ENCODE measurements around the gene ZNHIT3. TPM values are rescaled to one million over a fixed set of nuclear protein-coding genes. Genes with fewer than 3 reads are reported as not detected.
"Not testable (repeated sequence)": the region's sequence is repeated elsewhere in the genome, so short reads cannot be mapped to it uniquely, and the experiment has no call there.

The ZNHIT3 gene
- 53.7 and 57.0 TPM in 2 replicates for total RNA-seq
- long read RNA-seq, transcript ZNHIT3-204 (5 exons, 951 nt) = major isoform, 29 of 44 reads
- long read RNA-seq, transcript ZNHIT3-208 (4 exons, 926 nt) = minor isoform, 9 of 44 reads
- long read RNA-seq, partial matches to known transcripts = 0 of 44 reads
- long read RNA-seq, other reads (novel, unspliced or antisense) = 4 of 44 reads

- no peak for TF ChIP-seq CTCF (conservative IDR thresholded peaks at IDR 0.05)
- Mint-ChIP-seq H3K9me3 (peaks cover 4% of the 10 kb centered on the region), H3K4me3 (peak within 1 kb of the TSS; percentile 100)
These were observed at the start of gene ZNHIT3 for GRCh38 chr17:36486204-36487194. ZNHIT3 (plus strand) TSS chr17:36486681; CDS start chr17:36486700, 19 bp downstream.

GRCh38 chr17:36441792-36442191, 44.7 kb upstream of the ZNHIT3 start:
- not testable (repeated sequence) for H3K4me1 Mint-ChIP-seq; H3K4me3 Mint-ChIP-seq; DNase-seq (ENCODE audit: low read depth, low spot score); H3K27ac Mint-ChIP-seq (ENCODE audit: unreplicated experiment); H3K27me3 Mint-ChIP-seq (ENCODE audit: low read depth); H3K9me3 Mint-ChIP-seq; H3K36me3 Mint-ChIP-seq (ENCODE audit: low read depth)

More at GRCh38 chr17:36486204-36487194, at the start of gene ZNHIT3:
- H3K4me1 Mint-ChIP-seq = peaks cover 35% of the 10 kb centered on the region
- H3K27me3 Mint-ChIP-seq (ENCODE audit: low read depth) = peaks cover 23% of the 10 kb centered on the region
- H3K36me3 Mint-ChIP-seq (ENCODE audit: low read depth) = peaks cover 14% of the 10 kb centered on the region
- DNase-seq (ENCODE audit: low read depth, low spot score) = peak; percentile 80
- peak within 1 kb of the TSS; percentile 99 for H3K27ac Mint-ChIP-seq (ENCODE audit: unreplicated experiment)

- no peaks in the 10 kb centered on the region for H3K36me3 Mint-ChIP-seq (ENCODE audit: low read depth)
These were observed 42.7 kb upstream of the ZNHIT3 start for GRCh38 chr17:36443777-36444176.

GRCh38 chr17:36449997-36450396, 36.5 kb upstream of the ZNHIT3 start:
- not testable (repeated sequence) for H3K36me3 Mint-ChIP-seq (ENCODE audit: low read depth)

More at GRCh38 chr17:36443777-36444176, 42.7 kb upstream of the ZNHIT3 start:
- no peaks in the 10 kb centered on the region for H3K4me1 Mint-ChIP-seq
- no peak overlapping the region for H3K4me3 Mint-ChIP-seq
- no peak overlapping the region for H3K27ac Mint-ChIP-seq (ENCODE audit: unreplicated experiment)
- peaks cover 8% of the 10 kb centered on the region for H3K27me3 Mint-ChIP-seq (ENCODE audit: low read depth)
- DNase-seq (ENCODE audit: low read depth, low spot score) = no peak
- TF ChIP-seq CTCF (conservative IDR thresholded peaks at IDR 0.05) = no peak
- no peaks in the 10 kb centered on the region for H3K9me3 Mint-ChIP-seq

GRCh38 chr17:36452888-36453287, 33.6 kb upstream of the ZNHIT3 start:
- not testable (repeated sequence) for H3K4me1 Mint-ChIP-seq; H3K9me3 Mint-ChIP-seq; H3K27me3 Mint-ChIP-seq (ENCODE audit: low read depth); H3K36me3 Mint-ChIP-seq (ENCODE audit: low read depth); H3K27ac Mint-ChIP-seq (ENCODE audit: unreplicated experiment); DNase-seq (ENCODE audit: low read depth, low spot score); H3K4me3 Mint-ChIP-seq

More at GRCh38 chr17:36449997-36450396, 36.5 kb upstream of the ZNHIT3 start:
- not testable (repeated sequence) for DNase-seq (ENCODE audit: low read depth, low spot score); H3K27me3 Mint-ChIP-seq (ENCODE audit: low read depth); H3K27ac Mint-ChIP-seq (ENCODE audit: unreplicated experiment); H3K4me1 Mint-ChIP-seq; H3K4me3 Mint-ChIP-seq; H3K9me3 Mint-ChIP-seq

- not testable (repeated sequence) for H3K27ac Mint-ChIP-seq (ENCODE audit: unreplicated experiment); H3K9me3 Mint-ChIP-seq; H3K4me1 Mint-ChIP-seq; H3K4me3 Mint-ChIP-seq; H3K36me3 Mint-ChIP-seq (ENCODE audit: low read depth); DNase-seq (ENCODE audit: low read depth, low spot score)
- peaks cover 33% of the 10 kb centered on the region for H3K27me3 Mint-ChIP-seq (ENCODE audit: low read depth)
These were observed 28.8 kb upstream of the ZNHIT3 start for GRCh38 chr17:36457701-36458100.

- no peaks in the 10 kb centered on the region for H3K9me3 Mint-ChIP-seq
- H3K4me3 Mint-ChIP-seq = no peak overlapping the region
- no peak for DNase-seq (ENCODE audit: low read depth, low spot score)
- H3K27me3 Mint-ChIP-seq (ENCODE audit: low read depth) = peaks cover 45% of the 10 kb centered on the region
- H3K4me1 Mint-ChIP-seq = no peaks in the 10 kb centered on the region
- H3K27ac Mint-ChIP-seq (ENCODE audit: unreplicated experiment) = no peak overlapping the region
- no peaks in the 10 kb centered on the region for H3K36me3 Mint-ChIP-seq (ENCODE audit: low read depth)
- no peak for TF ChIP-seq CTCF (conservative IDR thresholded peaks at IDR 0.05)
These were observed 27.4 kb upstream of the ZNHIT3 start for GRCh38 chr17:36459045-36459444.
